Measurements from ENCODE around the gene RPLP2.

The RPLP2 gene

DNA sequence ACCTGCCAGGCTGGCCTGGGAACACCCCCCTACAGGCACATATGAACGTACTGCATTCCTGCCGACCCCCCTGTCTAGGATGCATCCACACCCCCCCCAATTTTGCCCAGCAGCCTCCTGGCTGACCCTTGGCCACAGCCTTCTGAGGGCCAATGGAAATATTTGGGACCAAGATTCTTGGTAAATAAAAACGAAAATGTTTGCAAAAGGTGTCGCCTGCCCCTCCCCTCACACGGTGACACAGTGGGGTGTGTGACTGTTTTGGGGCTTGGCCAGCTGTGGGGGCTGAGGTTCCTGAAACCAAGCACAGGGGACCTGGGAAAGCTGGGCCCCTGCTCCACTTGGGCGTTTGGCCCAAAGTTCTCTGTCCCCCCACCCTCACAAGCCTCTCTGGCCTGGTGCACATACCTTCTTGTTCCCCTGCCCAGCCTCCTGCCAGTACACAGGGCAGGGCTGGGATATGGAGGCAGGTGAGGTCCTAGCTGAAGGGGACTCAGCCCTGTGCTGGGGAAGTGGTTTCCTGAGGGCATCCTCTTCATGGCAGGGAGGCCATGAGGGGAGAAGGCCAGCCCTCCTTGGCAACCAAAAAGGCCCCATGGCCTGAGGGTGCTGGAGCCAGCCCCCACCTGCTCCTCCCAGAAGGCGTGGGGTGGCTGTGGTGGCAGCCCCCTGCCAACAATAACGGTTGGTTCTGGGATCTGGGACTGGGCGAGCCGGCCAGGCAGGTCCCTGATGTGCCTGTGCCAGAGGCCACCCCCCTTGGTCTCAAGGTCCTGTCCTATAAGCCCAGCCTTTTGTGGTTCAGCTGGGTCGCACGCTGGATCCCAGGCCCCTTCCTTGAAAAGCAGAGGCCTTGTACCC lies 15.8 kb downstream of the RPLP2 start:
- DNase-seq, result no peak

DNA sequence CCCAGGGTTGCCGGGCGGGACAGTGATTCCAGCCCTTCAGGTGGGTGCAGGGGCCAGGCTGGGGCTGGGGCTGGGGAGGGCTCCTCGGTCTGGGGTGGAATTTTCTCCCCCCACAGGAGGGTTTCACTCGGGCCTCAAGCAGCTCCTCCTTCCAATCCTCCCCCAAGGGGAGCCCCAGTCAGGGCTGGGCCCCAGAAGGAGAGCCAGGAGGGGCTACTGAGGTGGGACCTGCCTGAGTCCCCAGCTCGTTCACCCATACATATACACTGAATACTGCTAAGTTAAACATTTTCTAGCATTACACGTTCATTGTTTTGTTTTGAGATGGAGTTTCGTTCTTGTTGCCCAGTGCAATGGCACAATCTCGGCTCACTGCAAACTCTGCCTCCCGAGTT lies 16.5 kb downstream of the RPLP2 start:
- no peak for DNase-seq

DNA sequence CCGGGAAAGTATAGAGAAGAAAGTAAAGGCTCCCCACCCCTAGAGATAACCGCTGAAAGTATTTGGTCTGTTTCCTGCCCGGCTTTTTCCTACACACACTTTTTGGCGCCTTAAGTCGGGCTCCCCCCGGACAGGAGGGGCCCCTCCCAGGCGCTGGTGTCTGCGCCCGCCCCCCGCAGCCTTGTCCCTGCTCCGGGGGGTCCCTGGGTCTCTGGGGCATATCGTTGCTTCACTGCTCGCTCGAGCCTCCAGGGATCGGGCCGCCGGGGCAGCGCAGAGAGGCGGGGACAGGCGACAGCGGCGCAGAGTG lies 17.0 kb downstream of the RPLP2 start:
- no peak for DNase-seq

DNA sequence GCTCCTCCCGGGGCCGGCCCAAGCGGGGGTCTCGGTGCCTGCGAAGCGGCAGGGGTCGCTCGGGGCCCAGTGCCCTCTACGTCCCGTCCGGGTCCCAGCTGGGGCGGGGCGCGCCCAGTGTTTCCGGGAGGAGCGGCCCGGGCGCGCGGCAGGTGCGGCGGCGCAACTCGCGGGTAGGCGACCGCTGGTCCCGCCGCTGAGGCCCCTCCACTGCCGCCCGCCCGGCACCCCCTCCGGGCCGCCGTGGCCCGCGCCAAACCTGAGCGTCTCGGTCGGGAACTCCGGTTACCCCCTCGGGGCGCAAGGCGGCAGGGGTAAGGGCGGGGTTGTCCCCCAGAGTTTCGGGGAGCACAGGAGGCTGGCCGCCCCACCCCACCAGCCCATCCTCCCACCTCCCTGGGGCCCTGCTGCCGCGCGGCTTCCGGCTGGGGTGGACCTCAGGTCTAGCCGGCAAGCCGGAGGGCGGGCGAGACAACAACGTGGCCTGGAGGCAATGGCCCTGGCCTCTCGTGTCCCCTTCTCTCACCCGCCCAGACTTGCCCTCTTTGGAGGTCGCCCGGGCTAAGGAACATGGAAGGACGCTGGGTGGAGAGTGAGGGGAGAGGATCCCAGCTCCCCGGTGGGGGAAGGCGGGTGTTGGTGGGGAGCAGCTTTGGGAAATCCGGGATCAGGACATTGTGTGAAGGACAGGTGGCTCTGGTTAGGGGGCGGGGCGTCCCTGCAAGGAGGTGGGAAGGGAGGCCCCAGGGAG lies 17.6 kb downstream of the RPLP2 start:
- DNase-seq, result no peak

DNA sequence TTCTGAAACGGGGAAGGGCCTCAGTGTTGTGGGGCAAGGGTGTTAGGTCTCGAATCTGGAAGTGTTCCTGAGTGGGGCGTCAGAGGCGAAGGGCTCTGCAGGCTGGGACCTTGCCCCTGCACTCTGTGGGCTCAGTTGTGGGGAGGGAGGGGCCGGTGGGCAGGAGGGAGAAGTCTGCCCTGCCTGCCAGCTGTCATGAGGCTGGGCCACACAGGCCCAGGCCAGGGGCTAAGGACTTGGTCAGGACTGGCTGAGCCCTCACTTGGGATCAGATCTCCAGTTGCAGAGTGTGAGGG lies 18.1 kb downstream of the RPLP2 start, which contains the start of gene CRACR2B:
CRACR2B (plus strand) TSS at position 23 of the 296 bp plus-strand sequence. CDS start 689 bp downstream, outside the sequence.
- DNase-seq, result no peak

DNA sequence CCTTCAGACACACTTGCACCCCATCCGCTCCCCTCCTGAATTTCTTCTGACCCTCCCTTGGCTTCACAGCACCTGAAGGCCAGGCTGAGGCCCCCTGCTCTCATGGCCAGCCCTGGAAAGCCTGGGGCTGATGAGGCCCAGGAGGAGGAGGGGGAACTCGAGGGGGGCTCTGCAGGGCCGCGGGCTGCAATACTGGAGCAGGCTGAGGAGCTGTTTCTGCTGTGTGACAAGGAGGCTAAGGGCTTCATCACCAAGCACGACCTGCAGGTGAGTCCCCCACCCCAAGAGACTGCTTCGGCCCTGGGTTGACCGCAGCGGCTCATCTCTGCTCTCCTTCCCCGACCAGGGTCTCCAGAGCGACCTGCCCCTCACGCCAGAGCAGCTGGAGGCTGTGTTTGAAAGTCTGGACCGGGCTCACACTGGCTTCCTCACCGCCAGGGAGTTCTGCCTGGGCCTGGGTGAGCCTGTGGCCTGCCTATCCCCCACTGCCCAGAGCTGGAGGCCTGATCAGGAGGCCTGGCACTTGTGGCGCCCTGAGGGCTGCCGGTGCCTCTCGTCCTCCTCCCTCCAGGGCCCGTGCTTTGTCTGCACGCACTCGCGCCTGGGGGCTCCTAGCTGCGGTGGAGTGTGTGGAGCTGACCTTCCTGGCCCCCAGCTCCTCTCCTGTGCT lies 18.9 kb downstream of the RPLP2 start:
- DNase-seq, result no peak

DNA sequence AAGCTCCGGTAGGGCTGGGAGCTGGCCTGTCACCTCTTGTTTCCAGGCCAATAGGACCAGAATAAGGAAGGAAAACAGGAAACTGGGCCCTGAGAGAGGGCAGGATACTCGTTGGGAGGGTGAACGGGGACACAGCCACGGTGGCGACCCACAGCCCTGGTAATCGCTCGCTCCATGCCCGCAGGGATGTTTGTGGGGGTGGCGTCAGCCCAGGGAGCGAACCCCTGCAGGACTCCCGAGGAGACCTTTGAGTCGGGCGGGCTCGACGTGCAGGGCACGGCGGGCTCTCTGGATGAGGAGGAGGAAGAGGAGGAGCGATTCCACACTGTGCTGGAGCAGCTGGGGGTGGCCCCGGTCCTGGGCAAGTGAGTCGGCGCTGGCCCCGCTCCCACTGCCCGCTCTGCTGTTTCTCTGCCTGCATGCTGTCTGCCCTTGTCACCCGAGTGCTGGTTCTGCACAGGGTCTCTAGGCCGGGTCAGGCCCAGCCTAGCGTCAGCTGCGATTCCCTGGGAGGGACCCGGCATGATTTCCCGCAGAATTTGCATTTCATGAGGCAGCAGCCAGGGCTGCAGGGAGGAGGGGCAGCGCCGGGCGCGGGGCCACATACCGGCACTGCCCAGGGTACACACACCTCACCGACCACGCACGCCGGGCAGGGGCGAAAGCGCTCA lies 19.5 kb downstream of the RPLP2 start:
- no peak for DNase-seq

DNA sequence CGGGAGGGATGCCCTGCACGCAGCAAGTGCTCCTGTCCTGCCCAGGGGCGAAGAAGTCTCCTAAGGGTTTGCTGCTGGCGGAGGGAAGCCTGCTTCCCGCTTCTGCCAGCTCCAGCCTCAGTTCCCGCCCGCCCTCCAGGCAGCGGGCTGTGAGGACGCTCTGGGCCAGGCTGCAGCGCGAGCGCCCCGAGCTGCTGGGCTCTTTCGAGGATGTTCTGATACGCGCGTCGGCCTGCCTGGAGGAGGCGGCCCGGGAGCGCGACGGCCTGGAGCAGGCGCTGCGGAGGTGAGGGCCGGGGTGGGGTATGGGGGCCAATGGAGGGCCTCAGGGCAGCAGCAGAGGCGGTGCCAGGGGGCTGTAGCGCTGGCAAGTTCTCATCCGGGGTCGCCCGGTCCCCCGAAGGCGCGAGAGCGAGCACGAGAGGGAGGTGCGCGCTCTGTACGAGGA lies 20.1 kb downstream of the RPLP2 start:
- no peak for DNase-seq

DNA sequence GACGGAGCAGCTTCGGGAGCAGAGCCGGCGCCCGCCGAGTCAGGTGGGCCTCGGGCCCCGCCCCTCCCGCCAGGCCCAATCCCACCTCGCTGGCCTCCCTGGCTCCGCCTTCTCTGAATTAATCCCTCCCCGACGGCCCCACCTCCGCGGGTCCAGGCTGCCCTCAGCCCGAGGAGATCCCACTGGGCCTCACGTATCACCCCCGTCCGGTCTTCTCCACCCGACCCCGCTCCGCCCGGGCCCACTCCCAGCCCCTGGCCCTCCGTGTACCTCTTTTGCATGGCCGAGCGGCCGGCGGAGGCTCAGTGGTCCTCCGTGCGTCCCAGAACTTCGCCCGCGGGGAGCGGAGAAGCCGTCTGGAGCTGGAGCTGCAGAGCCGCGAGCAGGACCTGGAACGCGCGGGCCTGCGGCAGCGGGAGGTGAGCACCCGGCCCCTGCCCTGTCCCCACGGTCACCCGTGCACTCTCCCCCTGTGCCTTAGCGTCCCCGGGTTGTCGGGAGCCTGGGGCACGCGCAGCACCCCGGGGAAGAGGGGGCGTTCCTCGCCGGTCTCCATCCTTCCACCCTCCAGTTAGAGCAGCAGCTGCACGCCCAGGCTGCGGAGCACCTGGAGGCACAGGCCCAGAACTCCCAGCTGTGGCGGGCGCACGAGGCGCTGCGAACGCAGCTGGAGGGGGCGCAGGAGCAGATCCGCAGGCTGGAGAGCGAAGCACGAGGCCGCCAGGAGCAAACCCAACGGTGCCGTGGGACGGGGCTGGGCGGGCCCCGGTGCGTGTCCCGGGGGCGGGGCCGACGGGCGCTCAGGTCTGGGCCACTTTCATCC lies 20.7 kb downstream of the RPLP2 start:
- DNase-seq, result peak; percentile 79

DNA sequence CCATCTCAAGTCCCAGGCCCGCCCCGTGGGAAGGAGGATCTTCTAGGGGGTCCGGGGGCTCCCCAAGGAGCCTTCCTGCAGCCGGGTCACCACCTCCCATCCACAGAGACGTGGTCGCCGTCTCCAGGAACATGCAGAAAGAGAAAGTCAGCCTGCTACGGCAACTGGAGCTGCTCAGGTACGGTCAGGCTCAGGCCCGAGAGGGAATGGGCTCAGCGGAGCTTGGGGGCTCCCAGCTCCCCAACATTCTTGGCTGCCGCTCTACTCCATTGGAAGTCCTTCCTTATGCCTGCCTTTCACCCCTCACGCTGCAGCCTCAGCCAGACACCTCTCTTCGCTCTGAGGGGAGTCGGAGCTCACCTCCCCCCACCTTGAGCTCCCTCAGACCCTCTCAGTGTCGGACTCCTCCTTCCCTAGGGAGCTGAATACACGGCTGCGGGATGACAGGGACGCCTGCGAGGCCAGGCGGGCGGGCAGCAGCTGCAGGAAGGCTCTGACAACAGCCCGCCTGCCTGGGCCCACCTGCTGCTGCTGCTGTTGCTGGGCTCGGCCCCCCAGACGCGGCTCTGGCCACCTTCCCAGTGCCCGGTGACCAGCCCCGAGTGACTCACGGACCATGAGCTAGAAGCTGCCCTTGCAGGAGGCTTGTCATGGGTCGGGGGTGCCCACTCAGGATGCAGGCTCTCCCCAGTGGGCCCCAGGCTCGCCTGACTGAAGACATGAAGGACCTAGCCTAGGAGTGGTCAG lies 21.5 kb downstream of the RPLP2 start:
- DNase-seq, result peak; percentile 63

DNA sequence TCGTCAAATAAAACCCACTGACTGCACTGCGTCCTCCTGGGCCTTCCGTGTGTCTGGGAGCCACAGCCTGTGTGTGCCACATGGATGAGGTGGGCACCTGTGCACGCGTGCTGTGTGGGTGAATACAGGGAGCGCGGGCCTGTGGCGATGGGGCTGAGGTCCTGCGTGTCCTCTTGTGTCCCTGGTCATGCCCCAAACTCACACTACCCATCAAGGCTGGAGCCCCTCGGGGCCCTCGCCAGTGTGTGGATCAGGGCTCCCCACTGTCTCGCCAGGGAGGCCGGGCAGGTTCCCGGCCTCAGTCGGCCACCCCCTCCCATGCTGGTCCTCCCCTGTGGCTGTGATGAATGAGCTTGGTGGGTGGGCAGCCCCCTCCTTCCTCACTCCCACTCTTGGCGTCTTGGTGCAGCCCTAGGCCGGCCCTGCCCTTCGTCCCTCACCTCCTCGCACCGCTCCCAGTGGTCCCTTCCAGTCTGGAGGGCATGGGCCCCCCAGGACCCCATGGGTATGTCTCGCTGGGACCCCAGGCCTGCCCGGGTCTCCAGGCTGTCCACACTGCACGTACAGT lies 22.3 kb downstream of the RPLP2 start:
- no peak for DNase-seq

DNA sequence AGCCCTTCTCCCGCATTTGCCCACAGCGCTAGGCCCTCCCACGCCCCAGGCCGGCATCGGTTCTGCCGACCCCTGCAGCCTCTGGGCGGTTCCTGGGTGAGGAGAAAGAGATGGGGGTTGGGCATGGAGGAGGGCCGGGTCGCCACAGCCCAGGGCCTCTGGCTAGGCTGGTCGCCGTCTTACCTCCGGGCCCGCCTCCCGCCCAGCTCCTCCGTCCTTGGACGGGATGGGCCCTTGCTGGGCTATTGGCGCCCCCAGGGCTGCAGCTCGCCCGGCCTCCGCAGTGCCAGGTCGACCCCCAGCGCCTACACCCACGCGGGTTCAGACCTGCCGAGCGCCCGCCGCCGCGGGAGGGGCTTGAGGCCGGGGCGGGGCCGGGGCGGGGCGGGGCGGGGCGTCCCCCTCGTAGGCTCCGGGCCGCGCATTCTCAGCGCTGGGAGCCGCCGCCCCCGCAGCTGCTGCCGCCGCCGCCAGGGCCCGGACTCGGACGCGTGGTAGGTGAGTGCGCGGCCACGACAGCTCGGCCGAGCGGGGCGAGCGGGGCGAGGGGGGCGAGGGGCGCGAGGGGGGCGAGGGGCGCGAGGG lies 22.9 kb downstream of the RPLP2 start, which contains the start of gene CD151:
CD151 (plus strand) TSS at position 424 of the 585 bp plus-strand sequence. CDS start 3,118 bp downstream, outside the sequence.
- peak; percentile 17 for DNase-seq

DNA sequence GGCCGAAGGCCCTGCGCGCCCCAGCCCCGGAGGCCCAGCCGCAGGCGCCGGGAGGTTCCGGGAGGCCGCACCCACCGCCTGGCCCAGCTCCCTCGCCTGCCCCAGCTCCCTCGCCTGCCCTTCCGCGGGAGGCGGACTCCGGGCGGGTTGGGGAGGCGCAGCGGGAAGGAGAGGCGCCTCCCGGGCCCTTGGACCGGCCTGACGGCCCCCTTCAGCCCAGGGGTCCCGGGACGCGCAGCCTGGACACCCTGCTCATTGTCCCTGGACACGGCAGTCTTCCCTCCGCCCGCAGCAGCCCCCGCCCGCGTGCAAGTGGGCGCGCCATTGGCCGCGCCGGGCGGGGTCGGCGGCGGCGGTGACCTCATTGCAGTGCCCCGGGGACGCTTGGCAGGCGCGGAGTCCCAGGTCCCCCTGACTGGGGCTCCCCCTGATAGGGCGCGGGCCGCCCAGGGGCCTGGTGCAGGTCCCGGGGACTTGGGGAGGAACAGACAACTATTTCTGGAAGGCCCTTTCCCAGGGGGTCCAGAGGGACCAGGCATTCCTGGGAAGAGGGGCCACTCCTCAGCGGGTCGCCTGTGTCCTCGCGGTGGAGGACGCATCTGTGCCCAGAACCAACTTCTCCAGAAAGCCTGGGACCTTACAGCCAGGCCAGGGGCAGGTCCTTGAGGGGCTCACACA lies 23.5 kb downstream of the RPLP2 start:
- no peak for DNase-seq

DNA sequence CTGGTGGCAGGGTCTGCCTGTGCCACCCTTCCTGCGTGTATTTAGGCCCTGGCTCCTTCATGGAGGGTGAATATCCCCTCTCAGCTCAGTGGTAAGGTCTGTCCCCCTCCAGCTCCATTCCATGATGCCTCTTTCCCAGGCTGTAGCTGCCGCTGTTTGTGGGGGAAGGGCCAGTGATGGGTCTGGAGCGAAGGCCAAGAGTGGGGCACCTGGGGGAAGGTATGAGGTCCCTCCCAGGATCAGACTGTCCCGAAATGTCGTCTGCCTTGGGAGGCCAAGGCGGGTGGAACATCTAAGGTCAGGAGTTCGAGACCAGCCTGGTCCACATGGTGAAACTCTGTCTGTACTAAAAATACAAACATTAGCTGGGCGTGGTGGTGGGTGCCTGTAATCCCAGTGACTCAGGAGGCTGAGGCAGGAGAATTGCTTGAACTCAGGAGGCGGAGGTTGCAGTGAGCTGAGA lies 24.1 kb downstream of the RPLP2 start:
- DNase-seq, result no peak

DNA sequence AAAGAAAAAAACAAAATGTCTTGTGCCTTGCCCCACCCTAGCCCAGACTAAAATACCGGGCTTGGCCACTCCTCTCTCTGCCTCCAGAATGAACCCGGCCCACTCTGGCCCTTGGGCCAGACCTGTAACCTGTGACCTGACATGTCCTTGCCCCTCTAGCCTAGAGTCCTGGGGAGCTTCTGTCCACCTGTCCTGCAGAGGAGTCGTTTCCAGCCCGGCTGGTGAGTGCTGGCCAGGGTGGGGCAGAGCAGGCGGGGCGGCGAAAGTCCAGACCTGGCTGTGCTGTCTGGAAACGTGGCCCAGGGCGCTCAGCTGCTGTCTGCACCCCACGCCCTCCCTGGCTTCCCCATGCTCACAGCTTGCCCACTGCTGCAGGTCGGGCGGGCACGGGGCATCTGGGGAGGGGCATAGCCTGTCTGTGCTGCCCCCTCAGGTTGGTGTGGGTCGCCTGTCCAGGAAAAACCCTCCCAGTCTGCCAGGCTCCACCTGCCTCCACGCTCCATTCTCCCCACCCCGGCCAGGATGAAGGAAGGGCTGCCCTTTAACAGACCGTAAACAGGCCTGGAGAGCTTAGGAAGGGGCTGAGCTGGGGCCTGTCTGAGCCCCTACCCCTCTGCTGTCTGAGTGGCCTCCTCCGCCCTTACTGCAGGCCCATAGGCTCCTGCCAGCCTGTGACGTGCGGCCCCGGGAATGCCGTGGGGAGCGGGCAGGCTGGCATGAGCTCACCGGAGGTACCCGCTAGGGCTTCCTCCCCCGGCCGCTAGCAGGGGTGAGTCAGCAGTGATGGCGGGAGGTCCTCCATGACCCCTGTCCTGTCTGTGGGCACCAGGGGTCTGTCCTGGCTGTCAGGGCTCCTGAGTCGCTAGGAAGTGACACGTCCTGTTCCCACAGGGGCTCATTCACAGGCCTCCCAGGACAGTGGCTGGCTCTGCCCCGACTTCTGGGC lies 24.9 kb downstream of the RPLP2 start:
- no peak for DNase-seq

DNA sequence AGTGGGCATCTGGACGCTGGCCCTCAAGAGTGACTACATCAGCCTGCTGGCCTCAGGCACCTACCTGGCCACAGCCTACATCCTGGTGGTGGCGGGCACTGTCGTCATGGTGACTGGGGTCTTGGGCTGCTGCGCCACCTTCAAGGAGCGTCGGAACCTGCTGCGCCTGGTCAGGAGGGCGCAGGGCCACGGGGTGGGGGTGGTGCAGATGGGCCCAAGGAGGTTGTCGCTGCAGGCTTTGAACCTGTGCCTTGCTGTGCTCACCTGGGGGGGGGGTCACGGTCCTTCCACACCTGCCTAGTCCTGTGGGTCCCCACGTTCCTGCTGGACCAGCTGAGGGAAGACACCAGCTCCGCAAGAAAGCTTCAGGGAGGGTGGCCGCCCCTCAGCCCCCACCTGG lies 26.5 kb downstream of the RPLP2 start:
- no peak for DNase-seq

DNA sequence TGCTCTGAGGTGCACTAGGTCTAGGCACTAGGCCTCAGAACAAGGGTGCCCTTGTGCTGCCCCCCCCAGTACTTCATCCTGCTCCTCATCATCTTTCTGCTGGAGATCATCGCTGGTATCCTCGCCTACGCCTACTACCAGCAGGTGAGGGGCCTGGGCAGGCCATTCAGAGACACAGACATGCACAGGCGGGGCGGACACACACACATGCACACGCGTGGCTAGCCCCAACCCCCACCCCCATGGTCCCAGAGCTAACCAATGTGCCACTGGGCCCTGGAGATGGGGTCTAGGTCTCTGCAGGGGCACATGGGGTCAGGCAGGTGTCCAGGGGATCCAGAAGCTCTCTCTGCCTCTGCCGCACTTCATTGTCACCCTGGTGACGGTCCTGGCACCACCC lies 26.9 kb downstream of the RPLP2 start:
- no peak for DNase-seq

DNA sequence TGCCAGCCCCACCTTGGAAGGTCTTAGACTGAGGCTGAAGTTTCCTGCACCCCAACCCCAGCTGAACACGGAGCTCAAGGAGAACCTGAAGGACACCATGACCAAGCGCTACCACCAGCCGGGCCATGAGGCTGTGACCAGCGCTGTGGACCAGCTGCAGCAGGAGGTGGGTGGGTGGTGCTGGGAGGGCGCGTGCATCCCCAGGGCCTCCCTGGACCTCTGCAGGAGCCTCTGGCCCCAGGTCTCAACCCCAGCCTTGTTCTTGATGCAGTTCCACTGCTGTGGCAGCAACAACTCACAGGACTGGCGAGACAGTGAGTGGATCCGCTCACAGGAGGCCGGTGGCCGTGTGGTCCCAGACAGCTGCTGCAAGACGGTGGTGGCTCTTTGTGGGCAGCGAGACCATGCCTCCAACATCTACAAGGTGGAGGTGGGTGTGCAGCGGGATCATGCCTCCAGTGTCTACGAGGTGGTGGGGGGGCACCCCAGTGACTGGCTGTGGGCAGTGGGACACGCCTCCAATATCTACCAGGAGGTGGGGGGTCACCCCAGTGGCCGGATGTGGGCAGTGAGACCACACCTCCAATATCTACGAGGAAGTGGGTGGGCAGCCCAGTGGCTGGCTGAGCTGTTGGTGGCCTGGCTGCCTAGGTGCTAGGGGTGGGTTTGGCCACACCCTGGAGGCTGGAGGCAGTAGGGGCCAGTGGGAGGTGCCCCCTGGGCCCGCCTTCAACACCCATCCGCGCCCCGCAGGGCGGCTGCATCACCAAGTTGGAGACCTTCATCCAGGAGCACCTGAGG lies 27.6 kb downstream of the RPLP2 start:
- DNase-seq, result no peak

Data from COR-L47 (cell line).